Peyer's patch (tissue), 4 donors: ENCODE results near the gene GJA5. TPM values are rescaled to one million over a fixed set of nuclear protein-coding genes. Genes with fewer than 3 reads are reported as not detected.

ENCODE experiments used
- DNase-seq, 3 donors: peaks; one replicate each; pipeline ENCODE4 v3.0.0-alpha.2; 2017 to 2019
- H3K27ac ChIP-seq, 4 donors: fragments of 200-600 bp; sonication (generic); one replicate each; pipeline ENCODE4 v1.5.1; 2016 to 2019
- H3K27me3 ChIP-seq, 2 donors: fragments of 200-600 bp; sonication (generic); one replicate each; pipeline ENCODE4 v1.5.1; 2019
- H3K36me3 ChIP-seq, 3 donors: fragments of 200-600 bp; sonication (generic); one replicate each; pipeline ENCODE4 v1.5.1; 2016 to 2019
- H3K4me1 ChIP-seq, 4 donors: fragments of 200-600 bp; sonication (generic); one replicate each; pipeline ENCODE4 v1.5.1; 2016 to 2019
- H3K4me3 ChIP-seq, 4 donors: fragments of 200-600 bp; sonication (generic); 1 replicate in 3 of 4; 2 replicates in 1 of 4; pipeline ENCODE4 v1.5.1; 2016 to 2019; ENCODE audit warnings: mild to moderate bottlenecking in 1 of 4
- H3K9me3 ChIP-seq, 4 donors: fragments of 200-600 bp; sonication (generic); one replicate each; pipeline ENCODE4 v1.5.1; 2016 to 2019; ENCODE audit warnings: mild to moderate bottlenecking in 1 of 4
- POLR2A ChIP-seq, 2 donors: fragments of 450-650 bp; IDR thresholded peaks; one replicate each; pipeline ENCODE4 v1.5.1; 2017; ENCODE audit warnings: antibody characterized with exemption in 2 of 2, mild to moderate bottlenecking in 2 of 2, moderate library complexity in 2 of 2
- total RNA-seq, 4 donors: library from RNA; depleted of rRNA; stranded (reverse); fragments of >200 nt; gene quantifications; one replicate each; pipeline ENCODE4 v1.1.0, GENCODE V29; 2016
- TF ChIP-seq, protein P1 (sequence below), 6 experiments: fragments of 450-650 bp in 4 of 6; fragments of 200-600 bp in 2 of 6; sonication (generic) in 1 of 6; IDR thresholded peaks; one replicate each; pipeline ENCODE4 v1.5.1; 2017 to 2019; ENCODE audit warnings: antibody characterized with exemption in 6 of 6, mild to moderate bottlenecking in 3 of 6, moderate library complexity in 1 of 6

GJA5 gene
- total RNA-seq, 4 donors from 2014 or later = 0.70 to 4.1 (median 2.8) TPM

DNA sequence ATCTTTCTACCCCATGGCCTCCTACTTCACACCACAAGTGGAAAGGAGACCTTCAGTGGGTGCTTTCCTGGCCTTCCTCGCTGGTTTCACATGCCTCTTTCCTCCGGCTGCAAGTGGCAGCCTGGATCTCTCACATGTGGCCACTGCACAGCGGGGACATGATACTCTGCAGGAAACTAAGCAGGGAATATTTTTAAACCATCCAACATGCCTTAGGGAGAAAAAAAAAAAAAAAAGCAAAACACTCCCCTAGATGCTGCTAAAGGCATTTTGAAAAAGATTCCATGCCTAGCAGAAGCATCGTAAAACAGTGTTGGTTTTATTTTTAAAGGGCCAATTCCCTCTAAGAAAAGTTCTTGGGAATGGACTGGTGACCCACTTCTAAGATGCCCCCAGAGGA is 12.2 kb upstream of the GJA5 start:
- no peaks in the 10 kb centered on the region for H3K9me3 ChIP-seq
- H3K36me3 ChIP-seq = no peaks in the 10 kb centered on the region
- no peak overlapping the region for H3K27ac ChIP-seq
- H3K4me1 ChIP-seq = no peaks in the 10 kb centered on the region
- no peak overlapping the region for H3K4me3 ChIP-seq
- DNase-seq = no peak
- no peak for TF ChIP-seq POLR2A (IDR thresholded peaks at IDR 0.05)
- TF ChIP-seq, protein P1, sequence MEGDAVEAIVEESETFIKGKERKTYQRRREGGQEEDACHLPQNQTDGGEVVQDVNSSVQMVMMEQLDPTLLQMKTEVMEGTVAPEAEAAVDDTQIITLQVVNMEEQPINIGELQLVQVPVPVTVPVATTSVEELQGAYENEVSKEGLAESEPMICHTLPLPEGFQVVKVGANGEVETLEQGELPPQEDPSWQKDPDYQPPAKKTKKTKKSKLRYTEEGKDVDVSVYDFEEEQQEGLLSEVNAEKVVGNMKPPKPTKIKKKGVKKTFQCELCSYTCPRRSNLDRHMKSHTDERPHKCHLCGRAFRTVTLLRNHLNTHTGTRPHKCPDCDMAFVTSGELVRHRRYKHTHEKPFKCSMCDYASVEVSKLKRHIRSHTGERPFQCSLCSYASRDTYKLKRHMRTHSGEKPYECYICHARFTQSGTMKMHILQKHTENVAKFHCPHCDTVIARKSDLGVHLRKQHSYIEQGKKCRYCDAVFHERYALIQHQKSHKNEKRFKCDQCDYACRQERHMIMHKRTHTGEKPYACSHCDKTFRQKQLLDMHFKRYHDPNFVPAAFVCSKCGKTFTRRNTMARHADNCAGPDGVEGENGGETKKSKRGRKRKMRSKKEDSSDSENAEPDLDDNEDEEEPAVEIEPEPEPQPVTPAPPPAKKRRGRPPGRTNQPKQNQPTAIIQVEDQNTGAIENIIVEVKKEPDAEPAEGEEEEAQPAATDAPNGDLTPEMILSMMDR (IDR thresholded peaks at IDR 0.05) = no peak
- H3K27me3 ChIP-seq = no peaks in the 10 kb centered on the region

DNA sequence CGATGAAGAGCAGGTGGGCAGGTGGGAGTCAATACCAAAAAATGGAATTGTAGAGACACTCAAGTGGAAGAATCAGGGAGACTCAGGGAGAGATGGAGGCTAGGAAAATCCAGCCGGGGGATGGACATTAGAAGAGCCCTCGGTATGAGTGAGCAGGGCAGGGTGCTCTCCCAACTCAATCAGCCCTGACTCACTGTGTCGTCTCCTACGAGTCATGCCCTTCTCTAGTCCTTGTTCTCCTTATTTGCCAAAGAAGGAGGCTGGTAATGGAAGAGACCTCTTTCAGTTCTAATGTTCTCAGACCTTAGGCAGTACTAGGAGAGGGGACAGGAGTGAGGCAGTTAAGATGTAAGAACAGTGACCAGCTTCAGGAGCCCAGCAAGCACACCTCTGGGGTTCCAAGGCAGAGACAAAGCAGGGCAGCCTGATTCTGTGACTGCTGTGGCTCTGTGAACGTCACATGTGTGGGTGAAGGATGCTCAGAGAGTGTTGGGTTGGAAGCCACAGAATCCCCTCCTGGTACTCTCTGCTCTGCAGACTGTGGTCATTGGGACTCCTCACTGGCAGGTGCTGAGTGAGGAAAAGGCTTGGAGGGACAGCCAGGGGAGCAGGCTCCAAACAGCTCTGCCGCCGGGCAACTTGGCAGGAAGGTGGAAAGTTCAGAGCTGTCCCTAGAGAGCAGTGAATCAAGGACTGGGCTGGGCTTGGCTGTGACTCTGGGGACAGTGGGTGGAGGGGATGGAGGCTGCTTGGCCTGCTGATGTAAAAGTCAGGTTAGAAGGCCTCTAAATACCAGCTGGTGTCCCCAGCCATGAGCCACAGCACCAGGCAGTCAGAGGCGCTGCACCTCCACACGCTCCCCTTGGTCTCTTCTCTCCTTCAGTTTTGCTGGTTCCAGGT is 11.1 kb upstream of the GJA5 start:
- DNase-seq = no peak
- Histone ChIP-seq H3K4me1 (no peaks in the 10 kb centered on the region), H3K36me3 (no peaks in the 10 kb centered on the region), H3K9me3 (no peaks in the 10 kb centered on the region), H3K4me3 (no peak overlapping the region), H3K27ac (no peak overlapping the region), H3K27me3 (no peaks in the 10 kb centered on the region)
- TF ChIP-seq POLR2A (IDR thresholded peaks at IDR 0.05) = no peak
- TF ChIP-seq, protein P1 (IDR thresholded peaks at IDR 0.05) = no peak

DNA sequence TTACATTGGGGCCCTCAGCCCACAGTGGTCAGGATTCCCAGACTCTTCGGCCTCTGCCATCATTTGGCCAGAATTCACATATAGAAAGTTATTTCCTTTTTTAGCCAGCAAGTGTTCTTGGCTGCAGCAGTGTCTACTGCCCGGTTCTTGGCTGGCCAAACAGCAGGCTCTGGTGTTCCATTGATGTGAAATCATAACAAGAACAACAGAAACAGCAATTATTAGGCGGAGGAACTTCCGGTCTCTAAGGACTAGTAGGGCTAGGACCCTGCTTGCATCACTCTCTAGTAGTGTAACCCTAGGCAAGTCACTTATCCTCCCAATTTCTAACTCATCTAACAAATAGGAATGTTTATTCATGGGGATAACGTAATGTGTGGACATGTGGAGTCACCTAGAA is 8.7 kb upstream of the GJA5 start:
- TF ChIP-seq, protein P1 (IDR thresholded peaks at IDR 0.05) = no peak
- no peak for TF ChIP-seq POLR2A (IDR thresholded peaks at IDR 0.05)
- no peaks in the 10 kb centered on the region for H3K9me3 ChIP-seq
- H3K27me3 ChIP-seq = no peaks in the 10 kb centered on the region
- H3K4me1 ChIP-seq = no peaks in the 10 kb centered on the region
- H3K4me3 ChIP-seq = no peak overlapping the region
- no peak for DNase-seq
- H3K27ac ChIP-seq = no peak overlapping the region
- H3K36me3 ChIP-seq = no peaks in the 10 kb centered on the region

DNA sequence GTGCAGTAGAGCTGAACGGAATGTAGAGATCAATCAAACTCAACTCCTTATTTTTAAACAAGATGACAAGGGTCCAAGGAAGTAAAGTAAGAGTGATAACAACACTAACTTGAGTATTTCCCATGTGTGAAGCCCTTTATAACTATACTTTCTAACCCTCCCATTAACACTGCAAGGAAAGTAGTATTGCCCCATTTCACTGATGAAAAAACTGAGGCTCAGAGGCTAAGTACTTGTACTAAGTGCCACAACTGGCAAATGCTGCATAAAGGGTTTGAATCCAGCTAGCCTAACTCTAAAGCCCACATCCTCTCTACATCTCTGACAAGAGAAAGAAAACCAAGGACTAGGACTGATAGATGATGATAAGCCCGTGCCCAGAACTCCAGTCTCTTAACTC is 8.2 kb upstream of the GJA5 start:
- Histone ChIP-seq H3K36me3 (no peaks in the 10 kb centered on the region), H3K27ac (no peak overlapping the region), H3K4me3 (no peak overlapping the region), H3K4me1 (no peaks in the 10 kb centered on the region), H3K9me3 (no peaks in the 10 kb centered on the region), H3K27me3 (no peaks in the 10 kb centered on the region)
- TF ChIP-seq, protein P1 (IDR thresholded peaks at IDR 0.05) = no peak
- TF ChIP-seq POLR2A (IDR thresholded peaks at IDR 0.05) = no peak
- DNase-seq = no peak

DNA sequence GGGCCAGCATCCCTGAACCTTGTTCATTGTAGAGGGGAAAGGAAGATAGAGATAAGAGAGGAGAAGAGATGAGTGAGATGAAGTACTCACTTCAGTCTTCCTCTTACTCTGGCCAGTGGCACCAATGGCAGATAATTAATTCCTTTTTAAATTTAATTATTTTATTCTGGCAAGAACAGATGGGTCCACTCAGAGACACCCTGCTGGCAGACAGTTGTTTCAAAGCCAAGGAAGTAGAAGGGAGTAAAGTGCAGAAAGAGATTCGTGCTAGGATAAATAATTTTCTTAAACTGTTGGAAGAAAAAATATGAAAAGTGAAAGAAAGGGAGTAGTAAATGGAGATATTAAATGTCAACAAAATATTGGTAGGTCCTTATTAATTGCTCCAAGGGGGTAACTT is 7.7 kb upstream of the GJA5 start:
- Histone ChIP-seq H3K4me3 (no peak overlapping the region), H3K4me1 (no peaks in the 10 kb centered on the region), H3K9me3 (no peaks in the 10 kb centered on the region), H3K27ac (no peak overlapping the region), H3K27me3 (no peaks in the 10 kb centered on the region), H3K36me3 (no peaks in the 10 kb centered on the region)
- TF ChIP-seq, protein P1 (IDR thresholded peaks at IDR 0.05) = no peak
- no peak for TF ChIP-seq POLR2A (IDR thresholded peaks at IDR 0.05)
- no peak for DNase-seq
